H7 (cell line): ENCODE measurements around the gene KCNN2. TPM values are rescaled to one million over a fixed set of nuclear protein-coding genes. Genes with fewer than 3 reads are reported as not detected.

Experiments
- DNase-seq: peaks from one replicate; pipeline ENCODE4 v3.0.0; 2012
- H3K27me3 ChIP-seq: 2 replicates; pipeline ENCODE4 v1.6.0; 2011; ENCODE audit warnings: mild to moderate bottlenecking, low read length; ENCODE audit not compliant: control insufficient read depth, insufficient read depth
- H3K36me3 ChIP-seq: replicated peaks from 2 replicates; pipeline ENCODE4 v1.5.1; 2011; ENCODE audit warnings: low read length; ENCODE audit not compliant: control insufficient read depth, insufficient read depth
- H3K4me3 ChIP-seq: 2 replicates; pipeline ENCODE4 v1.5.1; 2011; ENCODE audit warnings: low read depth, mild to moderate bottlenecking, control low read depth, low read length, moderate library complexity; ENCODE audit not compliant: insufficient read depth
- total RNA-seq: library from RNA; depleted of rRNA; stranded (reverse); fragments of >200 nt; shearing (Covaris generic); gene quantifications from 2 replicates; pipeline ENCODE4 v1.2.3, GENCODE V29; 2014

Gene KCNN2
- total RNA-seq, 1 experiment from 2014 or later, result 8.2 TPM

DNA sequence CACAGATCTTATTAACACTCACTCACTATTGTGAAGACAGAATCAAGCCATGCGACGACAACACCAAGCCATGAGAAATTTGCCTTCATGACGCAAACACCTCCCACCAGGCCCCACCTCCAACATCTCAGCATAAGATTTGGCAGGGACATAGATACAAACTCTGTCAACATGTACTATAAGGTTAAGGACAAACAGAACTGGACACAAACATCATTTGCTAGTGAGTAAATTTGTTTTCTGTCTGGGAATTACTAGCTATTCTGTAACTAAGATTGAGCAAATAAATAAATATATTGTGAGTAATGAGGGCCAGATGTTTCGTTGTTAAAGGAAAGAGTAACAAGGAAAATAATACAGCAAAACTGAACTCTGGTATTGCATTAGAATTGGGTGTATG is 15.7 kb upstream of the KCNN2 start:
- no peak overlapping the region for H3K4me3 ChIP-seq
- no peaks in the 10 kb centered on the region for H3K27me3 ChIP-seq
- H3K36me3 ChIP-seq, result no peaks in the 10 kb centered on the region
- DNase-seq, result no peak

- no peak for DNase-seq
- Histone ChIP-seq H3K36me3 (no peaks in the 10 kb centered on the region), H3K4me3 (no peak overlapping the region), H3K27me3 (no peaks in the 10 kb centered on the region)
These were observed 6.6 kb upstream of the KCNN2 start for GRCh38 chr5:114355086-114355830.

DNA sequence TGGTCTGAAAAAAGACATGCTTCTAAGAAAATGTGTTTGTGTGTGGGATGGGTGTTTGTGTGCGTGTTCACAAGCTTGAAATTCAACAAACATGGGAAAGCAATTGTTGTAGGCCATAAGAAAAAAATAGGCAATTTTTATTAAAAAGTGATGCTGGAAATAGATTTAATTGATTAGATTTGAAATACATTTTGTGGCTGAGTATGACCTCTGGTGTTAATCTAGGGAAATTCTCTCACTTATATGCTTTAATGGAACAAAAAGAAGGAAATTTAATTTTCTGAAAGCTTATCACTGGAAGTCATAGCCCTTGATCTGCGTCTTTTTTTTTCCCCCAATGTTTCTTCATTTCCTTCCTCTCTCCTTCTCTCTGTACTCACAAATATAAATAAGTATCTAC is 3.5 kb upstream of the KCNN2 start:
- no peak for DNase-seq
- Histone ChIP-seq H3K27me3 (peaks cover 8% of the 10 kb centered on the region), H3K4me3 (no peak overlapping the region), H3K36me3 (no peaks in the 10 kb centered on the region)

- peak; percentile 16 for DNase-seq
- Histone ChIP-seq H3K27me3 (peaks cover 18% of the 10 kb centered on the region), H3K4me3 (peak overlapping the region; percentile 95), H3K36me3 (no peaks in the 10 kb centered on the region)
These were observed 1.5 kb upstream of the KCNN2 start for GRCh38 chr5:114360357-114360756.

- H3K4me3 ChIP-seq, result peak overlapping the region; percentile 95
- peaks cover 18% of the 10 kb centered on the region for H3K27me3 ChIP-seq
- H3K36me3 ChIP-seq, result no peaks in the 10 kb centered on the region
- DNase-seq, result peak; percentile 90
These were observed 800 bp upstream of the KCNN2 start for GRCh38 chr5:114360816-114361723.

GRCh38 chr5:114362197-114362976 is 517 bp downstream of the KCNN2 start:
- H3K4me3 ChIP-seq, result peak overlapping the region; percentile 95
- peak; percentile 78 for DNase-seq
- H3K27me3 ChIP-seq, result peaks cover 18% of the 10 kb centered on the region
- no peaks in the 10 kb centered on the region; the same call in 1 of the 2 replicates for H3K36me3 ChIP-seq

DNA sequence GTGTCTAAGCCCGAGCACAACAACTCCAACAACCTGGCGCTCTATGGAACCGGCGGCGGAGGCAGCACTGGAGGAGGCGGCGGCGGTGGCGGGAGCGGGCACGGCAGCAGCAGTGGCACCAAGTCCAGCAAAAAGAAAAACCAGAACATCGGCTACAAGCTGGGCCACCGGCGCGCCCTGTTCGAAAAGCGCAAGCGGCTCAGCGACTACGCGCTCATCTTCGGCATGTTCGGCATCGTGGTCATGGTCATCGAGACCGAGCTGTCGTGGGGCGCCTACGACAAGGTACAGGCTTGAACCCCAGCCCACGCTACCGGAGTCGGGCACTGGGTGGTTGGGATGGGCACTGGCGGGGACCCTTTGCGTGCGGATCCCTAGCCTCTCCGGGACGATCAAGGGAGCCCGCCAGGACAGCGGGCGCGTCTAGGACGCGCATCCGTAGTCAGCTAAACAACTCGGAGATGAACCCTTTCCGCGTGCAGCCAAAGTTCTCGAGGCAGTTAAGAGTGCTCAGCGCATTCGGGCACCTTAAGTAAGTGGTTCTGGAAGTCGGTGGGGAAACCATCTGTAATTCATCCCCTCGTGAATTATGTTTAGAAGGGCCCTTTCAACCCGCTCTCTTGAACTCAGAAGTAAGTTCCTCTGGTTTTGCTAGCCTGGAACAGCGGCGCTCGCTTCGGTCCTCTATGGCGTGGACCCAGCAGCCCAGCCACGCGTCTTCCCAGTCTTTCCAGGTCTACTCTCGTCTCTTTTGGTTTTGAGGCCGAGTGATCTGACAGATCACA is 1.3 kb downstream of the KCNN2 start:
- Histone ChIP-seq H3K36me3 (no peaks in the 10 kb centered on the region; the same call in 1 of the 2 replicates), H3K27me3 (peaks cover 18% of the 10 kb centered on the region), H3K4me3 (peak overlapping the region; percentile 95)
- peak; percentile 19 for DNase-seq

- Histone ChIP-seq H3K4me3 (peak overlapping the region; percentile 95), H3K36me3 (no peaks in the 10 kb centered on the region; the same call in 1 of the 2 replicates), H3K27me3 (peaks cover 18% of the 10 kb centered on the region)
- DNase-seq, result peak; percentile 10
These were observed 2.0 kb downstream of the KCNN2 start for GRCh38 chr5:114363837-114364236.

GRCh38 chr5:114367029-114367428 is 5.2 kb downstream of the KCNN2 start:
- H3K4me3 ChIP-seq, result no peak overlapping the region
- no peaks in the 10 kb centered on the region; the same call in 1 of the 2 replicates for H3K36me3 ChIP-seq
- DNase-seq, result no peak
- H3K27me3 ChIP-seq, result peaks cover 18% of the 10 kb centered on the region

DNA sequence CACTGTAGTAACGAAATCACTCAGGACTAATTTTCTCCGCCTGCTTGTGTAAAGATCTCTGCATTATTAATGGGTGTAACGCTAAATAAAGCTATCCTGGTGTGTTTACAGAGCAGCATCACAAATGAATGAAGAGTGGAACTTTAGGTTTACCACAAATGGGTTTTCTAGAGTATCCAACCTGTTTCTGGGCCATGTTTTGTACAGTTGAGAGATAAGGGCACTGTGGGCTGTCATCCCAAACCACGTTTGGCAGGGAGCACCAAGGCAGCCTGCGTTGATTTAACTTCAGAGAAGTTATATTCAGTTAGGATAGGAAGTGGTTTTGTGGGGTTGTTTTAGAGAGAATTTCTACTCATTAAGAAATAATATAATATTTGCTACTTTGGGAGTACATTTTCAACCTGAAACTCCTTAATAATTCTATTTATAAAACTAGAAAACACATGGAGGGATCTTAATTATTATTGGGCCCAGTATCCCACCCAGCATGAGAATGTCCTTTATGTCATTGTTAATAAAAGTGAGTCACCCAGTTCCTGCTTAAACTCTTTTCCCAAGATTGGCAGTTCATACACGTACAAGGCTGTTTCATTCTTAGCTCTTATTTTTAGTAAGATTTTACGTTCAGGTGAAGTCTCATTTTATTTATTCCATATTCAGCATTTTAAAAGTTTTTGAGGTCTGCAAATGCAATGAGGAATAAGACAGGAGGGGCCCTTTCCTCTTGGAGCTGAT is 8.0 kb downstream of the KCNN2 start:
- H3K36me3 ChIP-seq, result no peaks in the 10 kb centered on the region; the same call in 1 of the 2 replicates
- DNase-seq, result no peak
- H3K27me3 ChIP-seq, result no peaks in the 10 kb centered on the region
- H3K4me3 ChIP-seq, result no peak overlapping the region

- H3K27me3 ChIP-seq, result no peaks in the 10 kb centered on the region
- no peaks in the 10 kb centered on the region; the same call in 1 of the 2 replicates for H3K36me3 ChIP-seq
- no peak overlapping the region for H3K4me3 ChIP-seq
- DNase-seq, result no peak
These were observed 15.4 kb downstream of the KCNN2 start for GRCh38 chr5:114377050-114377844.

DNA sequence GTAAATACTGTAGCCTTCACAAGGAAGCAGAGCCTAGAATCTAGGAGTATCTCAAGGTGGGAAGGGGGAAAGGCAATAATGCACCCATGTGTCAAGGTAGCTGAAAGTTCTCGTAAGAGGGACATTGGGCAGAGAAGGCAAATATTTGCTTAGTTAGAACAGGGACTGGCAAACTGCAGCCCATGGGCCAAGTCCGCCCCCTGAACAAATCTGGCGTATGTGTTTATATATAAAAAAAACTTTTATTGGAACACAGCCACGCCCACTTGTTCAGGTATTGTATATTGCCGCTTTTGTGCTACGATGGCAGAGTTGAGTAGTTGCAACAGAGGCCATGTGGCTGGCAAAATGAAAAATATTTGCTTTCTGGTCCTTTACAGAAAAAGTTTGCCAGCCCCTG is 16.1 kb downstream of the KCNN2 start:
- H3K27me3 ChIP-seq, result no peaks in the 10 kb centered on the region
- no peaks in the 10 kb centered on the region; the same call in 1 of the 2 replicates for H3K36me3 ChIP-seq
- DNase-seq, result no peak
- no peak overlapping the region for H3K4me3 ChIP-seq
